K562 (cell line): Measurements from ENCODE around the gene LAMA5. TPM values are rescaled to one million over a fixed set of nuclear protein-coding genes. Genes with fewer than 3 reads are reported as not detected.
A peak's percentile ranks its signal among the peaks of the same experiment; 100 is the strongest.

Experiments
- ATAC-seq: fragments of 200-7000 bp; cut with Tn5 transposase; 3 replicates; pipeline ENCODE4 v1.9.1; 2020; ENCODE audit warnings: moderate library complexity
- BruUV-seq: library from RNA; stranded (reverse); fragments of 400-500 nt; replicated peaks from 2 replicates; lab custom pipeline; 2021; lab: Mats Ljungman, UMichigan
- CTCF ChIA-PET: fragments of 300-600 bp; formaldehyde crosslinking; extraction: SDS; loops from one replicate; lab custom pipeline; 2021; ENCODE audit warnings: low intra/inter-chr PET ratio; lab: Yijun Ruan, JAX
- POLR2A ChIA-PET: fragments of 300-600, 350-650 bp; sonication (Branson Sonifier 250); formaldehyde crosslinking; extraction: SDS; loops from one replicate; lab custom pipeline; 2021; ENCODE audit warnings: antibody characterized with exemption, inconsistent platforms; lab: Yijun Ruan, JAX
- DNase-seq, 4 experiments: peaks; one replicate each; pipeline versions ENCODE4 v3.0.0 to v3.0.0-alpha.2; 2011 to 2018; ENCODE audit warnings: low spot score in 3 of 4, mixed read lengths in 3 of 4; ENCODE audit errors: extremely low read depth in 1 of 4
- FAIRE-seq: peaks from 2 replicates; lab custom pipeline; 2011; peaks lifted over from hg19 to GRCh38; lab: Jason Lieb, UNC
- H2AFZ ChIP-seq: 2 replicates; pipeline ENCODE4 v1.6.0; 2011; ENCODE audit warnings: low read depth, low read length, control low read depth, inconsistent platforms
- H3K27ac ChIP-seq: fragments of 200-600 bp; 3 replicates; pipeline ENCODE4 v1.8.0; 2011; ENCODE audit warnings: low read depth, mild to moderate bottlenecking, control low read depth, inconsistent platforms, low read length, moderate library complexity, mixed read lengths; ENCODE audit errors: extremely low read depth
- H3K27me3 ChIP-seq, 2 experiments: fragments of 300-600 bp in 1 of 2; 2 replicates in 1 of 2; 3 replicates in 1 of 2; pipeline versions ENCODE4 v1.6.0 to v1.8.0; 2011; ENCODE audit warnings: inconsistent platforms in 2 of 2, low read length in 2 of 2, mild to moderate bottlenecking in 1 of 2, mixed read lengths in 1 of 2, moderate library complexity in 1 of 2; ENCODE audit not compliant: control insufficient read depth in 2 of 2, insufficient read depth in 2 of 2
- H3K36me3 ChIP-seq: fragments of 300-600 bp; 3 replicates; pipeline ENCODE4 v1.8.0; 2011; ENCODE audit warnings: mild to moderate bottlenecking, low read length, inconsistent platforms; ENCODE audit not compliant: control insufficient read depth, insufficient read depth
- H3K4me1 ChIP-seq, 2 experiments: fragments of 200-600 bp in 1 of 2; replicated peaks in 1 of 2; 2 replicates in 1 of 2; 3 replicates in 1 of 2; pipeline versions ENCODE4 v1.5.1 to v1.8.0; 2011; ENCODE audit warnings: inconsistent platforms in 2 of 2, low read length in 2 of 2, mild to moderate bottlenecking in 1 of 2, mixed read lengths in 1 of 2, moderate library complexity in 1 of 2; ENCODE audit not compliant: control insufficient read depth in 2 of 2, insufficient read depth in 2 of 2
- H3K4me2 ChIP-seq: 2 replicates; pipeline ENCODE4 v1.6.1; 2011; ENCODE audit warnings: low read length, control low read depth, inconsistent platforms, mixed read lengths; ENCODE audit not compliant: insufficient read depth
- H3K4me3 ChIP-seq: fragments of 200-600 bp; sonication (generic), shearing (Covaris generic); 2 replicates; pipeline ENCODE4 v1.5.1; 2016; ENCODE audit warnings: control low read depth, inconsistent platforms
- H3K79me2 ChIP-seq: fragments of 200-600 bp; 3 replicates; pipeline ENCODE4 v1.8.0; 2011; ENCODE audit warnings: low read length, inconsistent platforms; ENCODE audit not compliant: control insufficient read depth, insufficient read depth
- H3K9ac ChIP-seq, 2 experiments: 2 replicates each; pipeline versions ENCODE4 v1.6.0 to v1.6.1; 2011; ENCODE audit warnings: low read depth in 2 of 2, low read length in 2 of 2, control low read depth in 1 of 2, inconsistent platforms in 1 of 2, mild to moderate bottlenecking in 1 of 2, mixed read lengths in 1 of 2; ENCODE audit not compliant: insufficient read depth in 1 of 2
- H3K9me1 ChIP-seq: one replicate; pipeline ENCODE4 v1.6.0; 2011; ENCODE audit warnings: inconsistent platforms, mild to moderate bottlenecking, low read length, moderate library complexity; ENCODE audit not compliant: control insufficient read depth, insufficient read depth
- H3K9me3 ChIP-seq: replicated peaks from 2 replicates; pipeline ENCODE4 v1.5.1; 2011; ENCODE audit warnings: low read depth, low read length, inconsistent platforms; ENCODE audit not compliant: control insufficient read depth, insufficient read depth
- H4K20me1 ChIP-seq: replicated peaks from 2 replicates; pipeline ENCODE4 v1.6.1; 2011; ENCODE audit warnings: low read length, inconsistent platforms, mixed read lengths; ENCODE audit not compliant: control insufficient read depth, insufficient read depth
- CLOCK ChIP-seq: fragments of 250-450 bp; sonication (Bioruptor Pico); IDR thresholded peaks from 2 replicates; pipeline ENCODE4 v1.4.0; 2020; ENCODE audit warnings: mild to moderate bottlenecking, moderate library complexity, borderline replicate concordance
- GTF2E2 ChIP-seq: fragments of 200-800 bp; sonication (Bioruptor generic); IDR thresholded peaks from 2 replicates; pipeline ENCODE4 v1.6.1; 2016; ENCODE audit warnings: missing genetic modification characterization, missing compliant biosample characterization
- POLR2G ChIP-seq: fragments of 200-400 bp; formaldehyde crosslinking; IDR thresholded peaks from 2 replicates; pipeline ENCODE4 v1.6.1; 2017; ENCODE audit warnings: low read depth, mild to moderate bottlenecking, antibody characterized with exemption, low read length, moderate library complexity
- ZEB2 ChIP-seq: fragments of 450-650 bp; IDR thresholded peaks from 2 replicates; pipeline ENCODE4 v1.6.1; 2016
- ZFPM2 ChIP-seq: fragments of 250-450 bp; sonication (Bioruptor Pico); IDR thresholded peaks from 2 replicates; pipeline ENCODE4 v1.5.1; 2022; ENCODE audit warnings: mild to moderate bottlenecking
- ZNF280A ChIP-seq: fragments of 450-650 bp; IDR thresholded peaks from 2 replicates; pipeline ENCODE4 v1.6.1; 2018; ENCODE audit warnings: mild to moderate bottlenecking, low read depth; ENCODE audit not compliant: partially characterized antibody
- WGBS: fragments of 100-300 bp; shearing (Covaris generic); methylation state at CpG from one replicate; pipeline ENCODE4 v1.1.6; 2016; ENCODE audit warnings: low coverage, mixed read lengths; ENCODE audit not compliant: insufficient coverage; ENCODE audit errors: missing lambda C conversion rate; 5-methylcytosine and 5-hydroxymethylcytosine counted together
- in situ Hi-C: fragments of 300-500 bp; cut with MboI; formaldehyde crosslinking; loops from 4 replicates; pipeline ENCODE4 v1.15.0; 2018; ENCODE audit warnings: inconsistent platforms, mixed read lengths
- intact Hi-C: fragments of 100-400 bp; cut with micrococcal nuclease; formaldehyde crosslinking; loops from 2 replicates; pipeline ENCODE4 v1.14.2; 2022
- polyA plus RNA-seq, 8 experiments: library from polyadenylated mRNA; depleted of rRNA in 4 of 8; stranded (reverse) in 5 of 8; unstranded in 3 of 8; fragments of >200 nt; fragmentation: Nextera tagmentation in 2 of 8; fragmentation: Illumina TruSeq in 1 of 8; extraction: Ambion mirVana in 2 of 8; extraction: Trizol in 1 of 8; gene quantifications; 2 replicates each; pipeline versions ENCODE4 v1.2.1 to v1.2.3, GENCODE V29; 2011 to 2014; ENCODE audit warnings: inconsistent platforms in 1 of 8, missing spikeins in 1 of 8
- total RNA-seq, 7 experiments: library from RNA; depleted of rRNA in 6 of 7; stranded (reverse); fragments of >200 nt in 6 of 7; fragmentation: Illumina TruSeq in 2 of 7; extraction: Trizol in 2 of 7; gene quantifications; 2 replicates each; pipeline versions ENCODE4 v1.2.1 to v1.2.3, GENCODE V29; 2011 to 2021; ENCODE audit warnings: low replicate concordance in 1 of 7
- TF ChIP-seq, protein P1 (sequence below): fragments of 450-650 bp; IDR thresholded peaks from 2 replicates; pipeline ENCODE4 v1.6.1; 2014; ENCODE audit warnings: low read depth, mild to moderate bottlenecking, moderate library complexity, borderline replicate concordance
- TF ChIP-seq, protein P2 (sequence below): sonication (generic); formaldehyde crosslinking; IDR thresholded peaks from 2 replicates; pipeline ENCODE4 v1.8.0; 2022; ENCODE audit warnings: mild to moderate bottlenecking, missing genetic modification reagents

The LAMA5 gene
- total and polyA plus RNA-seq, 9 of the 15 experiments (the other 6 are each of a cell fraction or from before 2014, with no cell fraction given): 0.31 to 101 (median 7.8) TPM

GRCh38 chr20:62319346-62319909 is 47.7 kb downstream of the LAMA5 start:
- Histone ChIP-seq H4K20me1 (no peaks in the 10 kb centered on the region), H3K9me3 (no peaks in the 10 kb centered on the region), H2AFZ (no peak overlapping the region), H3K27ac (no peak overlapping the region), H3K79me2 (no peaks in the 10 kb centered on the region), H3K27me3 (no peaks in the 10 kb centered on the region), H3K36me3 (peaks cover 84% of the 10 kb centered on the region; the same call in 2 of the 3 replicates), H3K9me1 (peaks cover 3% of the 10 kb centered on the region), H3K4me1 (peaks cover 2 to 60% of the 10 kb centered on the region in 2 experiments; a peak in 2 of 5 replicates), H3K4me2 (no peak overlapping the region), H3K4me3 (no peak overlapping the region), H3K9ac (no peak overlapping the region)
- TF ChIP-seq POLR2G (peak; percentile 44; the same call in 1 of the 2 replicates), ZEB2 (no peak), CLOCK (CRISPR knock-in tag) (no peak), ZNF280A (no peak), GTF2E2 (tag) (no peak), ZFPM2 (no peak)
- TF ChIP-seq, protein P1, sequence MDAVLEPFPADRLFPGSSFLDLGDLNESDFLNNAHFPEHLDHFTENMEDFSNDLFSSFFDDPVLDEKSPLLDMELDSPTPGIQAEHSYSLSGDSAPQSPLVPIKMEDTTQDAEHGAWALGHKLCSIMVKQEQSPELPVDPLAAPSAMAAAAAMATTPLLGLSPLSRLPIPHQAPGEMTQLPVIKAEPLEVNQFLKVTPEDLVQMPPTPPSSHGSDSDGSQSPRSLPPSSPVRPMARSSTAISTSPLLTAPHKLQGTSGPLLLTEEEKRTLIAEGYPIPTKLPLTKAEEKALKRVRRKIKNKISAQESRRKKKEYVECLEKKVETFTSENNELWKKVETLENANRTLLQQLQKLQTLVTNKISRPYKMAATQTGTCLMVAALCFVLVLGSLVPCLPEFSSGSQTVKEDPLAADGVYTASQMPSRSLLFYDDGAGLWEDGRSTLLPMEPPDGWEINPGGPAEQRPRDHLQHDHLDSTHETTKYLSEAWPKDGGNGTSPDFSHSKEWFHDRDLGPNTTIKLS: no peak
- TF ChIP-seq, protein P2, sequence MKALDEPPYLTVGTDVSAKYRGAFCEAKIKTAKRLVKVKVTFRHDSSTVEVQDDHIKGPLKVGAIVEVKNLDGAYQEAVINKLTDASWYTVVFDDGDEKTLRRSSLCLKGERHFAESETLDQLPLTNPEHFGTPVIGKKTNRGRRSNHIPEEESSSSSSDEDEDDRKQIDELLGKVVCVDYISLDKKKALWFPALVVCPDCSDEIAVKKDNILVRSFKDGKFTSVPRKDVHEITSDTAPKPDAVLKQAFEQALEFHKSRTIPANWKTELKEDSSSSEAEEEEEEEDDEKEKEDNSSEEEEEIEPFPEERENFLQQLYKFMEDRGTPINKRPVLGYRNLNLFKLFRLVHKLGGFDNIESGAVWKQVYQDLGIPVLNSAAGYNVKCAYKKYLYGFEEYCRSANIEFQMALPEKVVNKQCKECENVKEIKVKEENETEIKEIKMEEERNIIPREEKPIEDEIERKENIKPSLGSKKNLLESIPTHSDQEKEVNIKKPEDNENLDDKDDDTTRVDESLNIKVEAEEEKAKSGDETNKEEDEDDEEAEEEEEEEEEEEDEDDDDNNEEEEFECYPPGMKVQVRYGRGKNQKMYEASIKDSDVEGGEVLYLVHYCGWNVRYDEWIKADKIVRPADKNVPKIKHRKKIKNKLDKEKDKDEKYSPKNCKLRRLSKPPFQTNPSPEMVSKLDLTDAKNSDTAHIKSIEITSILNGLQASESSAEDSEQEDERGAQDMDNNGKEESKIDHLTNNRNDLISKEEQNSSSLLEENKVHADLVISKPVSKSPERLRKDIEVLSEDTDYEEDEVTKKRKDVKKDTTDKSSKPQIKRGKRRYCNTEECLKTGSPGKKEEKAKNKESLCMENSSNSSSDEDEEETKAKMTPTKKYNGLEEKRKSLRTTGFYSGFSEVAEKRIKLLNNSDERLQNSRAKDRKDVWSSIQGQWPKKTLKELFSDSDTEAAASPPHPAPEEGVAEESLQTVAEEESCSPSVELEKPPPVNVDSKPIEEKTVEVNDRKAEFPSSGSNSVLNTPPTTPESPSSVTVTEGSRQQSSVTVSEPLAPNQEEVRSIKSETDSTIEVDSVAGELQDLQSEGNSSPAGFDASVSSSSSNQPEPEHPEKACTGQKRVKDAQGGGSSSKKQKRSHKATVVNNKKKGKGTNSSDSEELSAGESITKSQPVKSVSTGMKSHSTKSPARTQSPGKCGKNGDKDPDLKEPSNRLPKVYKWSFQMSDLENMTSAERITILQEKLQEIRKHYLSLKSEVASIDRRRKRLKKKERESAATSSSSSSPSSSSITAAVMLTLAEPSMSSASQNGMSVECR (CRISPR knock-in tag): no peak
- DNase-seq (no peak), ATAC-seq (no peak), FAIRE-seq (no peak)
- ChIA-PET POLR2A (interaction anchor here (1.4 kb wide), 1 partner anchor 14 kb away, joined by 6 read pairs; no protein-coding TSS in a partner anchor), CTCF (no interaction called here)
- in situ Hi-C loops: no loop called here
- intact Hi-C loops: no loop called here
- WGBS: 94% methylated on average over 11 of the region's 29 CpGs
- BruUV-seq: no TSS peak
